Caco-2 (cell line): ENCODE results near the gene HSD17B3. TPM values are rescaled to one million over a fixed set of nuclear protein-coding genes. Genes with fewer than 3 reads are reported as not detected.
"Not testable (repeated sequence)": the region's sequence is repeated elsewhere in the genome, so short reads cannot be mapped to it uniquely, and the experiment has no call there.

ENCODE experiments used
- BruUV-seq: library from RNA; stranded (reverse); fragments of 400-500 nt; replicated peaks from 2 replicates; lab custom pipeline; 2021; lab: Mats Ljungman, UMichigan
- CTCF ChIA-PET: fragments of 300-600 bp; sonication (Branson Sonifier 250); formaldehyde crosslinking; loops from one replicate; lab custom pipeline; 2022; ENCODE audit warnings: antibody characterized with exemption; lab: Charles Lee
- POLR2A ChIA-PET: fragments of 300-600 bp; sonication (Branson Sonifier 250); formaldehyde crosslinking; loops from one replicate; lab custom pipeline; 2022; ENCODE audit warnings: antibody characterized with exemption; lab: Charles Lee
- DNase-seq, 2 experiments: peaks; one replicate each; pipeline versions ENCODE4 v3.0.0 to v3.0.0-alpha.2; 2020 to 2022
- H3K27me3 ChIP-seq: replicated peaks from 2 replicates; pipeline ENCODE4 v1.6.0; 2011; ENCODE audit warnings: low read length; ENCODE audit not compliant: control insufficient read depth, insufficient read depth
- H3K36me3 ChIP-seq: 2 replicates; pipeline ENCODE4 v1.5.1; 2011; ENCODE audit warnings: low read length; ENCODE audit not compliant: control insufficient read depth, insufficient read depth
- H3K4me1 ChIP-seq: fragments of 250-450 bp; sonication (Bioruptor Pico); 2 replicates; pipeline ENCODE4 v1.5.1; 2020; ENCODE audit warnings: mild to moderate bottlenecking
- H3K4me3 ChIP-seq: 2 replicates; pipeline ENCODE4 v1.5.1; 2011; ENCODE audit warnings: low read depth, mild to moderate bottlenecking, control low read depth, low read length
- H3K9me3 ChIP-seq: fragments of 250-450 bp; sonication (Bioruptor Pico); 2 replicates; pipeline ENCODE4 v1.5.1; 2020; ENCODE audit warnings: mild to moderate bottlenecking, moderate library complexity
- H3K27ac Mint-ChIP-seq: one replicate; pipeline ENCODE4 v1.8.0; 2022; ENCODE audit warnings: mixed read lengths; ENCODE audit not compliant: unreplicated experiment
- H3K27me3 Mint-ChIP-seq: one replicate; pipeline ENCODE4 v1.8.0; 2022; ENCODE audit warnings: mixed read lengths; ENCODE audit not compliant: insufficient read depth, unreplicated experiment
- H3K36me3 Mint-ChIP-seq: one replicate; pipeline ENCODE4 v1.8.0; 2022; ENCODE audit warnings: mild to moderate bottlenecking, mixed read lengths; ENCODE audit not compliant: insufficient read depth, unreplicated experiment
- H3K4me1 Mint-ChIP-seq: one replicate; pipeline ENCODE4 v1.8.0; 2022; ENCODE audit warnings: low read depth, mixed read lengths; ENCODE audit not compliant: unreplicated experiment
- H3K4me3 Mint-ChIP-seq: one replicate; pipeline ENCODE4 v1.8.0; 2022; ENCODE audit warnings: mild to moderate bottlenecking, moderate library complexity, mixed read lengths; ENCODE audit not compliant: unreplicated experiment
- H3K9me3 Mint-ChIP-seq: one replicate; pipeline ENCODE4 v1.8.0; 2022; ENCODE audit warnings: mixed read lengths; ENCODE audit not compliant: unreplicated experiment
- CTCF ChIP-seq, 2 experiments: fragments of 200-600 bp in 1 of 2; IDR thresholded peaks; 1 replicate in 1 of 2; 2 replicates in 1 of 2; pipeline versions ENCODE4 v1.5.1 to v1.8.0; 2011 to 2022; ENCODE audit warnings: antibody characterized with exemption in 1 of 2, control low read depth in 1 of 2, inconsistent platforms in 1 of 2, low read depth in 1 of 2, low read length in 1 of 2, mild to moderate bottlenecking in 1 of 2, moderate library complexity in 1 of 2; ENCODE audit not compliant: insufficient read depth in 1 of 2, severe bottlenecking in 1 of 2, unreplicated experiment in 1 of 2
- intact Hi-C: fragments of 100-400 bp; cut with micrococcal nuclease; formaldehyde crosslinking; loops from one replicate; pipeline ENCODE4 v1.10.0; 2022; ENCODE audit not compliant: unreplicated experiment
- total RNA-seq: library from RNA; stranded (reverse); gene quantifications from 2 replicates; pipeline ENCODE4 v1.2.3, GENCODE V29; 2022

Gene HSD17B3
- total RNA-seq, 1 experiment from 2014 or later, result not detected

DNA sequence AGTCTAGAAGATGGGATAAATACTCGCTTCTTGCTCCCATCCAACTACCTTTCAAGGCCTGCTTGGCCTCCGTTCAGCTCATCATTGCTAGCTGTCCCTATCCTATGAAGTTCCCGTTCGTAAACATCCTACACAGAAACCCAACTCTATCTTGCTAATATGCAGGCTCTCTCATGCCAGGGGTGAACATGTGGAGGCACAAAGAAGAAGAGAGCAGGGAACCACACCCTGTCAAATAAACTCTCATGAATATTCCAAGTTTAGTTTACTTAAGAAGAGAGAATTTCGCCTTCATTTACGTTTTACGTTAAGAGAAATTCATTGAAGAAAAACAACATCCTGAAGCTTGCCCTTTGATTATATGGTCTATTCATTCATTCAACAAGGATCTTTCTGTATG is 7.9 kb upstream of the HSD17B3 start:
- Histone ChIP-seq H3K36me3 (no peaks in the 10 kb centered on the region), H3K27me3 (no peaks in the 10 kb centered on the region), H3K4me1 (no peaks in the 10 kb centered on the region), H3K4me3 (no peak overlapping the region), H3K9me3 (peaks cover 26% of the 10 kb centered on the region)
- Mint-ChIP-seq H3K9me3 (peaks cover 20% of the 10 kb centered on the region), H3K36me3 (no peaks in the 10 kb centered on the region), H3K4me1 (no peaks in the 10 kb centered on the region), H3K27me3 (no peaks in the 10 kb centered on the region), H3K4me3 (no peak overlapping the region), H3K27ac (no peak overlapping the region)
- intact Hi-C loops, result no loop called here
- ChIA-PET POLR2A (interaction anchor here (0.6 kb wide), 1 partner anchor 35 kb away, joined by 6 read pairs; no protein-coding TSS in a partner anchor), CTCF (no interaction called here)
- no TSS peak for BruUV-seq
- TF ChIP-seq CTCF (IDR thresholded peaks at IDR 0.05; ENCODE audit: insufficient read depth in 1 of 2, low read depth in 1 of 2, low read length in 1 of 2, severe bottlenecking in 1 of 2, unreplicated experiment in 1 of 2), result no peak
- DNase-seq, result no peak

DNA sequence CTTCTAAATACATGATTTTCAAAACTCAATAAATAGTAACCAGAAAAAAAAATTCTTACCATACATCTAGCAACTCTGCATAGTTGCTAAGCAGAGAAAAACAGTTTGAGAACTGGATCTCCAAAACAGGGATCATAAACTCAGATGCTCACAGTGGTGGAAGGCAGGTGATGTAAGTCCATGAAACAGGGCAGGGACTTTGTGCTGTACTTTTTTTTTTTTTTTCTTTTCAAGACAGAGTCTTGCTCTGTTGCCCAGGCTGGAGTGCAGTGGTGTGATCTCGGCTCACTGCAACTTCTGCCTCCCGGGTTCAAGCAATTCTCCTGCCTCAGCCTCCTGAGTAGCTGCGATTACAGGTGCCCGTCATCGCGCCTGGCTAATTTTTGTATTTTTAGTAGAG is 5.0 kb upstream of the HSD17B3 start:
- POLR2A ChIA-PET, H3K36me3 ChIP-seq, H3K9me3 ChIP-seq, H3K4me3 ChIP-seq, BruUV-seq, H3K27me3 Mint-ChIP-seq, H3K36me3 Mint-ChIP-seq, H3K27ac Mint-ChIP-seq, DNase-seq, intact Hi-C loops, H3K4me1 ChIP-seq, H3K4me1 Mint-ChIP-seq, H3K27me3 ChIP-seq, H3K9me3 Mint-ChIP-seq, H3K4me3 Mint-ChIP-seq: not testable (repeated sequence)
- CTCF ChIA-PET, result interaction anchor here (0.8 kb wide), 1 partner anchor 10 kb away, joined by 3 read pairs; no protein-coding TSS in a partner anchor

DNA sequence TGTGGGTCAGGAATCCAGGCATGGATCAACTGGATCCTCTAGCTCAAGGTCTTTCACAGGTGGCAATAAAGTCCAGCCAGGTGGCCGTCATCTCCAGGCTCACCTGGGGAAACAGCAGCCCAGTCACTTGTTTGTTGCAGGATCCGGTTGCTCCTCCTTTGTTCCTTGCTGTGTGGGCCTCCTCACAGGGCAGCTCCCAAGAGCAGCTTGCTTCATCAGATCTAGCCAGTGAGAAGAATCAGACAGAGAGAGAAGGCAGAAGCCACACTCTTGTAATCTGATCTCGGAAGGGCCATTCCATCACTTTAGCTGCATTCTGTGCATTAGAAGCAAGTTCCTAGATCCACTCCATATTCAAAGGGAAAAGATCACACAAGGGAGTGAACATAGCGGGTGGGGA is 3.2 kb upstream of the HSD17B3 start:
- no peak overlapping the region for H3K4me3 Mint-ChIP-seq
- H3K36me3 Mint-ChIP-seq, result no peaks in the 10 kb centered on the region
- H3K9me3 Mint-ChIP-seq, result no peaks in the 10 kb centered on the region
- H3K9me3 ChIP-seq, result no peaks in the 10 kb centered on the region
- H3K27ac Mint-ChIP-seq, result no peak overlapping the region
- no peak overlapping the region for H3K4me3 ChIP-seq
- BruUV-seq, result no TSS peak
- H3K4me1 Mint-ChIP-seq, result peaks cover under 1% of the 10 kb centered on the region
- no peaks in the 10 kb centered on the region for H3K4me1 ChIP-seq
- TF ChIP-seq CTCF (IDR thresholded peaks at IDR 0.05; ENCODE audit: insufficient read depth in 1 of 2, low read depth in 1 of 2, low read length in 1 of 2, severe bottlenecking in 1 of 2, unreplicated experiment in 1 of 2), result no peak
- DNase-seq, result no peak
- no peaks in the 10 kb centered on the region for H3K36me3 ChIP-seq
- POLR2A ChIA-PET, result no interaction called here
- CTCF ChIA-PET, result no interaction called here
- intact Hi-C loops, result no loop called here
- no peaks in the 10 kb centered on the region for H3K27me3 Mint-ChIP-seq
- no peaks in the 10 kb centered on the region for H3K27me3 ChIP-seq

- BruUV-seq, result no TSS peak
- no peaks in the 10 kb centered on the region for H3K36me3 ChIP-seq
These were observed 2.3 kb upstream of the HSD17B3 start for GRCh38 chr9:96304230-96304629.

More at GRCh38 chr9:96304230-96304629, 2.3 kb upstream of the HSD17B3 start:
- no peaks in the 10 kb centered on the region for H3K36me3 Mint-ChIP-seq
- Histone ChIP-seq H3K27me3 (no peaks in the 10 kb centered on the region), H3K4me3 (no peak overlapping the region), H3K4me1 (no peaks in the 10 kb centered on the region), H3K9me3 (no peaks in the 10 kb centered on the region)
- H3K4me3 Mint-ChIP-seq, result no peak overlapping the region
- H3K9me3 Mint-ChIP-seq, result no peaks in the 10 kb centered on the region
- H3K4me1 Mint-ChIP-seq, result peaks cover 7% of the 10 kb centered on the region
- intact Hi-C loops, result no loop called here
- ChIA-PET CTCF (interaction anchor here (1.3 kb wide), 1 partner anchor 13 kb away, joined by 7 read pairs; no protein-coding TSS in a partner anchor), POLR2A (no interaction called here)
- no peaks in the 10 kb centered on the region for H3K27me3 Mint-ChIP-seq
- no peak for TF ChIP-seq CTCF (IDR thresholded peaks at IDR 0.05; ENCODE audit: insufficient read depth in 1 of 2, low read depth in 1 of 2, low read length in 1 of 2, severe bottlenecking in 1 of 2, unreplicated experiment in 1 of 2)
- H3K27ac Mint-ChIP-seq, result no peak overlapping the region
- no peak for DNase-seq
